Omental fat pad (tissue), 4 donors: ENCODE measurements around the gene FNDC5. TPM values are rescaled to one million over a fixed set of nuclear protein-coding genes. Genes with fewer than 3 reads are reported as not detected.

Experiments used
- ATAC-seq: fragments of 150-250 bp; one replicate; pipeline ENCODE4 v1.9.1; 2016; ENCODE audit warnings: mild to moderate bottlenecking, moderate library complexity; ENCODE audit not compliant: low FRiP score
- DNase-seq: peaks from one replicate; pipeline ENCODE4 v3.0.0-alpha.2; 2019; ENCODE audit warnings: low spot score
- CTCF ChIP-seq, 3 donors: fragments of 450-650 bp; IDR thresholded peaks; one replicate each; pipeline ENCODE4 v1.5.1; 2016 to 2017; ENCODE audit warnings: antibody characterized with exemption in 3 of 3, mild to moderate bottlenecking in 3 of 3, moderate library complexity in 2 of 3
- total RNA-seq, 4 donors: library from RNA; depleted of rRNA; stranded (reverse); fragments of >200 nt; gene quantifications; one replicate each; pipeline ENCODE4 v1.1.0, GENCODE V29; 2016

Gene FNDC5
- total RNA-seq, 4 donors from 2014 or later = 0.48 to 3.0 (median 1.6) TPM

GRCh38 chr1:32868806-32869455 is 1.8 kb downstream of the FNDC5 start:
- ATAC-seq = no peak

GRCh38 chr1:32868085-32868484 is 2.6 kb downstream of the FNDC5 start:
- no peak for TF ChIP-seq CTCF (IDR thresholded peaks at IDR 0.05)
- DNase-seq = no peak
- no peak for ATAC-seq

More at GRCh38 chr1:32868806-32869455, 1.8 kb downstream of the FNDC5 start:
- DNase-seq = no peak
- no peak for TF ChIP-seq CTCF (IDR thresholded peaks at IDR 0.05)

GRCh38 chr1:32867671-32868070 is 3.0 kb downstream of the FNDC5 start:
- no peak for DNase-seq
- TF ChIP-seq CTCF (IDR thresholded peaks at IDR 0.05) = no peak
- no peak for ATAC-seq

- no peak for TF ChIP-seq CTCF (IDR thresholded peaks at IDR 0.05)
- ATAC-seq = no peak
- DNase-seq = no peak
Measured at GRCh38 chr1:32867151-32867550, 3.6 kb downstream of the FNDC5 start.

- no peak for TF ChIP-seq CTCF (IDR thresholded peaks at IDR 0.05)
- ATAC-seq (no peak), DNase-seq (no peak)
Measured at GRCh38 chr1:32865639-32866405, 4.9 kb downstream of the FNDC5 start.

- ATAC-seq (no peak), DNase-seq (no peak)
- no peak for TF ChIP-seq CTCF (IDR thresholded peaks at IDR 0.05)
Measured at GRCh38 chr1:32864375-32865019, 6.2 kb downstream of the FNDC5 start.
